SK-N-SH treated with all-trans-retinoic acid at 6 μM for 48 hours (cell line): ENCODE measurements around the gene SNTA1.

ENCODE experiments used
- ARNTL ChIP-seq: fragments of 450-650 bp; formaldehyde crosslinking; IDR thresholded peaks from 2 replicates; pipeline ENCODE4 v1.5.0; 2020; ENCODE audit warnings: low read depth, mild to moderate bottlenecking, moderate library complexity, borderline replicate concordance
- OSR1 ChIP-seq: fragments of 250-450 bp; sonication (Bioruptor Pico); IDR thresholded peaks from 2 replicates; pipeline ENCODE4 v1.8.0; 2022; ENCODE audit warnings: moderate library complexity, mild to moderate bottlenecking, inconsistent platforms
- TOX ChIP-seq: fragments of 250-450 bp; sonication (Bioruptor Pico); IDR thresholded peaks from 2 replicates; pipeline ENCODE4 v1.8.0; 2021; ENCODE audit warnings: mild to moderate bottlenecking, moderate library complexity, borderline replicate concordance
- TSHZ2 ChIP-seq: fragments of 250-450 bp; sonication (Bioruptor Pico); IDR thresholded peaks from 2 replicates; pipeline ENCODE4 v1.5.0; 2020; ENCODE audit warnings: mild to moderate bottlenecking, moderate library complexity
- ZFP30 ChIP-seq: fragments of 450-650 bp; formaldehyde crosslinking; IDR thresholded peaks from 2 replicates; pipeline ENCODE4 v1.5.0; 2022; ENCODE audit warnings: mild to moderate bottlenecking, moderate library complexity
- ZNF70 ChIP-seq: fragments of 450-650 bp; formaldehyde crosslinking; IDR thresholded peaks from 2 replicates; pipeline ENCODE4 v1.5.0; 2020; ENCODE audit warnings: mild to moderate bottlenecking, moderate library complexity
- TF ChIP-seq, protein P1 (sequence below): fragments of 250-450 bp; sonication (Bioruptor Pico); IDR thresholded peaks from 2 replicates; pipeline ENCODE4 v1.5.1; 2020; ENCODE audit warnings: low read depth, mild to moderate bottlenecking, moderate library complexity

GRCh38 chr20:33410081-33410742 is 33.4 kb downstream of the SNTA1 start:
- TF ChIP-seq TOX (CRISPR knock-in tag) (no peak), TSHZ2 (CRISPR knock-in tag) (no peak), ARNTL (CRISPR knock-in tag) (no peak), OSR1 (CRISPR knock-in tag) (no peak), ZFP30 (CRISPR knock-in tag) (no peak), ZNF70 (CRISPR knock-in tag) (no peak)
- TF ChIP-seq, protein P1, sequence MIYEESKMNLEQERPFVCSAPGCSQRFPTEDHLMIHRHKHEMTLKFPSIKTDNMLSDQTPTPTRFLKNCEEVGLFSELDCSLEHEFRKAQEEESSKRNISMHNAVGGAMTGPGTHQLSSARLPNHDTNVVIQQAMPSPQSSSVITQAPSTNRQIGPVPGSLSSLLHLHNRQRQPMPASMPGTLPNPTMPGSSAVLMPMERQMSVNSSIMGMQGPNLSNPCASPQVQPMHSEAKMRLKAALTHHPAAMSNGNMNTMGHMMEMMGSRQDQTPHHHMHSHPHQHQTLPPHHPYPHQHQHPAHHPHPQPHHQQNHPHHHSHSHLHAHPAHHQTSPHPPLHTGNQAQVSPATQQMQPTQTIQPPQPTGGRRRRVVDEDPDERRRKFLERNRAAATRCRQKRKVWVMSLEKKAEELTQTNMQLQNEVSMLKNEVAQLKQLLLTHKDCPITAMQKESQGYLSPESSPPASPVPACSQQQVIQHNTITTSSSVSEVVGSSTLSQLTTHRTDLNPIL: no peak
